HG03108 (cell line): ENCODE results near the gene CERK.

Source experiments
- ATAC-seq: cut with Tn5 transposase; IDR thresholded peaks from one replicate; pipeline ENCODE4 v1.9.1; 2021; ENCODE audit warnings: moderate library complexity; ENCODE audit not compliant: unreplicated experiment

The CERK gene

DNA sequence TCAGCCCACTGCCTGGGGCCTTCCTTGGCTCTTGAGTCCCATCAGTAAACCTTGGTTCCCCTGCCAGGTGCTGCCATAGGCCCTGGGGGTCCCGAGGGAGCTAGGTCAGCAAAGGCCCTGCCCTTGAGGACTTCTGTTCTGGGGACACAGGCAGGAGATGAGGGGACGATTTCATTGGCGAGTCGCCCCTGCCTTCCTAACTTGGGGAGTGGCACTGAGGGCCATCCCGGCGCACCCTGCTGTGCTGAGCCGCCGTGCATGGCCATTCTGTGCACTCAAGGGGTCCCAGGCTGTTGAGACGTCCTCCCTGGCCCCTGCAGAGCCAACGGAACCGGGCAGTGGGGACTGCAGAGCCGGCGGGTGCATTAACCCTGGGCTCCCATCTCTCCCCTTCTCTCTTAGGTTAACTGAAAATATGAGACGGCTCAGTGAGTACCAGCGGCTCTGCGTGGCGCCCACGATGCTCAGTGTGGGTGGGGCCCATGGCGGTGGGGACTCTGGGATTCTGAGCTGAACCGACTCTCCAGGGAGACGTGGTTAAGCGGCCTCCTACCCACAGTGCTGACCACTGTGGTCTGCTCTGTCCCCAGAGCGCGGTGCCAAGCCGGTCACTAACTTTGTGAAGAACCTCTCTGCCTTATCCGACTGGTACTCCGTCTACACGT, 74.5 kb downstream of the CERK start:
- no peak for ATAC-seq

DNA sequence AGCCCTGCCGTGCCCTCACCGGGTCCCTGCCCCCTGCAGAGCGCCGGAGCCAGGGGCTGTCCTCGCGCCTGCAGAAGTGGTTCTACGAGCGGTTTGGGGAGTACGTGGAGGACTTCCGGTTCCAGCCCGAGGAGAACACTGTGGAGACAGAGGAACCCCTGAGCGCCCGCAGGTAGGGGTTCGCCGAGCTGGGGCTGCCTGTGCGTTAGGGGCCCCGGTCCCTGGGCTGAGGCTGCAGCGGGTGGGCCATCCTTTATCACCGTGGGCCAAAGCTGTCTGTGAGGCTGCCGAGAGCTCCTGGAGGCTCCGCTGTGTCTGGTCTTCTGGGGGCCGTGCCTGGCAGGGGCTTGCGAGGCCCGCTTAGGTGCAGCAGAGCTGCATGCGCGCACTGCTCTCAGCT, 75.1 kb downstream of the CERK start:
- ATAC-seq: no peak

- no peak for ATAC-seq
Measured at GRCh38 chr22:46662226-46662625, 75.8 kb downstream of the CERK start.

DNA sequence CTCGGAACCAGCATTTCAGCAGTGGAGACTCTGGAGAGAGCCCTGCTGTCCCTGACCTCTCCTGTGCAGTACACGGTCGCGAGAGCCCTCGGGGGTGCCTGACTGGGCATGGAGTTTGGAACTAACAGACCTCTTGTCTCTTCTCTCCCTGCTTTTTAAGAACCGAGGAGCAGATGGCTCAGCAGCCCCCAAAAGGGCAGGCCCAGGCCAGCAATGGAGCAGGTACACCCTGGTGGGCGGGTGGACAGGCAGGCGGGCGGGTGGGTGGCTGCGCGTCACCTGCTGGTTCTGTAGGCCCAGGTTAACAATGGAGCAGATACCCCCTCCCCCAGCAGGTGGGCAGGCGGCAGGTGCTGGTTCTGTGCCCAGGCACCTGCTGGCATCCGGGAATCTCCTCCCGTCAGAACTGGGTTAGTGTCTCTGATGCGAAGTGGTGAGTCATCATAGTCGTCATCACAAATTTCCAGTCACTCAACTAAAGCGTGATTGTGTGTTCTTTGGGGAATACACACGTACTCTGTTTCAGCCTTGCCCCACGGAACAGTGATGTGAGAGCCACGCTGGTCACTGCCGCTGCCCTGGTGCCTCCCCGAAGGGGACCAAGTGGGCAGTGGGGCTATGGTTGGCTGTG, 76.7 kb downstream of the CERK start:
- no peak for ATAC-seq

GRCh38 chr22:46660604-46661201, 77.3 kb downstream of the CERK start:
- no peak for ATAC-seq

GRCh38 chr22:46659791-46660186, 78.3 kb downstream of the CERK start:
- ATAC-seq: no peak

- no peak for ATAC-seq
Measured at GRCh38 chr22:46659059-46659790, 78.8 kb downstream of the CERK start.

DNA sequence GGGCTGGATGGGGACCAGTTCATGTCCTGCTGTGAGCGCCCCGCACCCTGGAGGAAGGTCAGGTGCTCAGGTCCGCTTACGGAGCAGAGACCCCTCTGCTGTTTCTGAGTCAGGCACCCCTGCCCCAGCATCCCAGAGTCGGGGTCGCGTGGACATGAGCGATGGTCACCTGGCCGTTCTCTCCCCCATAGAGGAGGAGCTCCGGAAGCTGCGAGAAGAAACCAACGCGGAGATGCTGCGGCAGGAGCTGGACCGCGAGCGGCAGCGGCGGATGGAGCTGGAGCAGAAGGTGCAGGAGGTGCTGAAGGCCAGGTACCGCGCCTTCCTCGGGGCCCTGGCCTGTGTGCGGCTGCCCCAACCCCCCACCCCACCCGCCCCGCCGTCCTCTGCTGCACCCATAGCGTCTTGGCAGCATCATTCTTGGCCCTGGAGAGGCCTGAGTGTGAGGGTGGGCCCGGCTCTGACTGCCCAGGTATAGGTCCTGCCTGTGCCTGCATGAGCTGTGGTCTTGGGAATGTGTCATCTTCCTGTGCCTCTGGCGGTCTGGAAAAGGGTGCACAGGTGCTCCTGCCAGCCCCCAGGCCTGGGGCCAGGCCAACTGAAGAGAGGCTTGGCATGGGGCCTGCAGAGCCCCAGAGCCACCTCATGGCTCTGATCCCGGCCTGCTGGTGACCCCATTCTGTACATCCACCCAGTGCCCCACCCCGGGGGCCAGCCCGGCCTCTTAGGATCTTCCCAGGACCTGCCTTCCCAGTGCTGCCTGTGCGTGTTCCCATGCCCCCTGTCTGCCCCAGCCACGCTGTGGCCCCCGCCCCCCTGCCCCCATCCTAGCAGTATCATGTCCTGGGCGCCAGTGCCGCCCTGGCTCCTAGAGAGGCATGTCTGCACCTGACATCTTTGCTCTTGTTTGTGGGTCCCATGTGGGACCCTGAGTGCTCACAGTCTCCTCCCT, 79.8 kb downstream of the CERK start:
- ATAC-seq: no peak

GRCh38 chr22:46657655-46657953, 80.4 kb downstream of the CERK start:
- ATAC-seq: no peak

DNA sequence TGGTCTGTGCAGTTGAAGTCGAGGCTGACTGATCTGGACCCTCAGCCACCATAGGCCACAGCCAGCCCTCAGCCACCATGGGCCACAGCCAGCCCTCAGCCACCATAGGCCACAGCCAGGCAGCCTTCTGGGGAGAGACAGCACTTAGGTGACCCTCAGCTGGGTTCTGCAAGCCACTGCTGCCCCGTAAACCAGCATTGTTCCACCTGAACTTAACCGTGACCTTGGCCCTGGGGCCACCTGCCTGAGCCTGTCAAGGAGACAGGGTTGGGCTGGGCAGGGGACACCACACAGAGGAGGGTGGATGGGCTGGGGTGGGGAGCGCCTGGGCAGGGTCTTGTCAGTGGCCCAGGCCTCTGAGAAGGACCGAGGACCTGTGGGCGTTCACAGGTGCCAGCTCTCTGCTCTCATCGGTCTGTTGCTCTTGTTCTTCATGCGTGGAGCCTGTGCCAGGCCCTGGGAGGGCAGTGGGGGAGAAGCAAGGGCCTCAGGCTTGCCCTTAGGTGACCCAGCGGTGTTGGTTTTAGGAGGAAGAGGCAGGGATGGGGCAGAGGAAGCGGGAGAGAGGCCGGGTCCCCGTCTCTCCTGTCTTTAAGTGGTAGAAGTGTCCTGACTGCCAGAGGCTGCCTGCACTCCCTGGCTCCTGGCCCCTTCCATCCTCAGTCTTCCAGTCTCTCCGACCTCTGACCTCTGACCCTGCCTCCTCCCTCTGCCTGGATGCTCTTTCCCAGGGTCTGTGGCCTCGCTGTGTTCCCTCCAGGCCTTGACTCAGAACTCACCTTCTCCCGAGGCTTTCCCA, 81.0 kb downstream of the CERK start:
- ATAC-seq: no peak

DNA sequence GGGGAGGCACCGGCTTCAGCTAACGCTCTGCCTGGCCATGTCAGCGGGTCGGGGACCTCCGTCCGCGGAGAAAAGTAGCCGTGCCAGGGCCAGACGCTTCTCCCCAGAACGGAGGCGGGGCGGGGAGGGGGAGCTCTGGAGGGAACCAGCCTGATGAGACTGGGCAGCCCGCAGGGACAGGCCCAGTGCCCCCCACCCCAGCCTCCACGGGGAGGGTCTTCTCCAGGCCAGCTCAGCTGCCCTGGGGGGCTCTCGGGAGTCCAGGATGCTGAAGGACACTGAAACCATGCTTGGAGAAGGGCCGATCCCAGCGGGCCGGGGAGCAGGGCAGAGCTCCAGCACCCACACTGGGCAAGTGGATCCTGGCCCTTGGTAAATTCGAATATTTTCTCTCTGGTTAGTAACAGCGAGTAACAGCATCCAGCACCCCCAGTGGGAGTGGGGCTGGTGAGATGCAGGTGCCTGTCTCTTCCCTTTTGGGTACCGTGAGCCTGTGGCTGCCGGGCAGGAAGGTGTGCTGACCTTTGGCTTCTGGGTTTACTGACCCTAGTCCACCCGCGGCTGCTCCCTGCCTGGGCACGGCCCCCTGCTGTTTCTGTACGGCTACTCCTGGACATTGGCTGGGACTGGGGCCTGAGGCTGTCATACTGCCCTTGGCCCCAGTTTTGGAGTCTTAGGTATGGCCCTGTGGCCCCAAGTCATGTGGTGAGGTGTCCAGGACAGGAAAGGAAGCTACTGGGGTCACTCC, 82.0 kb downstream of the CERK start:
- ATAC-seq: no peak

GRCh38 chr22:46654927-46655595, 83.0 kb downstream of the CERK start:
- ATAC-seq: no peak

DNA sequence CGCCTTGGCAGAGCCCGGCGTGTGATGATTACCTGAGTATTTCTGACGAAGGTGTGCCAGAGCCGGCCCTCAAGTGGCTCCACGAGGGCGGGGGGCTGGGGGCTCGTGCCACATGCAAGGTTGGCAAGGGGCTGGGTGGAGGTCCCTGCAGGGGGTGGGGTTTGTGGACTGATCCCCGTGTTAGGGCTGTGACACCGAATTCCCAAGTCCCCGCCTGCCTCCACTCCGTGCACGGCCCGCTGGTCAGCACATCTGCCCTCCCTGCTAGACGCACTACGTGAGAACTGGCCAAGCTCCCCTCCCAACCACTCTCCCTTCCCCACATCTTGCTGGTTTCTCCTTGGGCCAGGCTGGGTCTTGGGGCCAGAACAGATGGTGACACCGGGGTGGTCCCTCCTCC, 83.6 kb downstream of the CERK start:
- ATAC-seq: no peak

- ATAC-seq: no peak
Measured at GRCh38 chr22:46653596-46653995, 84.5 kb downstream of the CERK start.

DNA sequence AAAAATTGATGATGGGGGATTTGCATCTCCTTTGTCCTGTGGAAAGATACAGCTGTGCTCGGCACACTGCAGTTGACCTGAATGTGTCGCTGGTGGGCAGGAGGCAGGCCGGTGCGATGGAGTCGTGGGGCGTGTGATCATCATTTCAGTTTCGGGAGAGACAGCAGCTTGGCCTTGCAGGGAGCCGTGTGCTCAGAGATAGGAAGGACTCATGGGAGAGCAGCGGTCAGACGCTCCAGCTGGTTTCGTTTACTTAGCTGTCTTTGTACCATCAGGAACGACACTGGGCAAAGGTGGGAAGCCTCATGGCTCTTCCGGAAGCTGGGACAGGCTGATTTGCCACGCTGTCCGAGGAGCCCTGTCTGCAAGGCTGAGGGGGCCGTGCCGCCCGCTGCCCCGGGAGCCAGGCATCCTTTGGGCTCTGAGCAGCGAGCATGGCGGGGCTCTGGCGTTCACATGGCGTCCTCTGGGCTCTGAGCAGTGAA, 85.2 kb downstream of the CERK start:
- no peak for ATAC-seq

GRCh38 chr22:46652081-46652846, 85.8 kb downstream of the CERK start:
- ATAC-seq: no peak

DNA sequence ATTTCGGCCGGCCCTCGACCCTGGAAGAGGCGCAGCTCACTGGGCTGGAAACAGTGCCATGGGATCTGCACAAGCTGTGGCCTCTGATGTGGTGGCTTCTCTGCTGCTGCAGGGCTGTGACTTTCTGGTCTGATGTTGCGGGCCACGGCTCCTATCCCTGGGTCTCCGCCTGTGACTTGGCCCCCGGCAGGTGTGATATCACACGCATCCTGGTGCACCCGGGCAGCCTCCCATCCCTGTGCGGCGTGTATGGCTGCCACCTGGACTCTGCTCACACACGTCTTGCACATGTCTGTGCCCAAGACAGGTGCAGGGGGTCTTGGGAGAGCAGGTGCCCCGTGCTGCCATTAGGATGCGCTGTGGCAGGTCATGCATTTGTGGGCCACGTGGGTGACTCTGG, 86.7 kb downstream of the CERK start:
- ATAC-seq: no peak
